Brain microvascular endothelial cell (primary cell): Measurements from ENCODE around the gene PARD3.

Experiments
- DNase-seq: peaks from one replicate; pipeline ENCODE4 v3.0.0-alpha.2; 2020
- H3K27ac ChIP-seq: fragments of 250-450 bp; sonication (Bioruptor Pico); 2 replicates; pipeline ENCODE4 v1.5.1; 2020; ENCODE audit warnings: mild to moderate bottlenecking, moderate library complexity
- H3K27me3 ChIP-seq: fragments of 250-450 bp; sonication (Bioruptor Pico); replicated peaks from 2 replicates; pipeline ENCODE4 v1.5.1; 2020; ENCODE audit warnings: mild to moderate bottlenecking
- H3K36me3 ChIP-seq: fragments of 250-450 bp; sonication (Bioruptor Pico); replicated peaks from 2 replicates; pipeline ENCODE4 v1.5.1; 2020; ENCODE audit warnings: mild to moderate bottlenecking
- H3K4me3 ChIP-seq: 2 replicates; pipeline ENCODE4 v1.5.1; 2011; ENCODE audit warnings: low read depth, mild to moderate bottlenecking, control low read depth, low read length, moderate library complexity
- CTCF ChIP-seq: IDR thresholded peaks from 2 replicates; pipeline ENCODE4 v1.5.1; 2011; ENCODE audit warnings: low read depth, mild to moderate bottlenecking, moderate library complexity, low read length, control low read depth, inconsistent platforms; ENCODE audit errors: missing control alignments
- in situ Hi-C: cut with HindIII; loops from 2 replicates; pipeline ENCODE4 v1.10.0; 2017; ENCODE audit warnings: low sequenced_read_pairs, low pct_ligation_motif_present

PARD3 gene

GRCh38 chr10:34181553-34182300, 633.4 kb downstream of the PARD3 start:
- Histone ChIP-seq H3K4me3 (no peak overlapping the region), H3K27me3 (no peaks in the 10 kb centered on the region), H3K27ac (no peak overlapping the region), H3K36me3 (no peaks in the 10 kb centered on the region)
- no peak for TF ChIP-seq CTCF
- in situ Hi-C loops: no loop called here
- DNase-seq: no peak

- Histone ChIP-seq H3K4me3 (no peak overlapping the region), H3K27ac (no peak overlapping the region), H3K36me3 (no peaks in the 10 kb centered on the region), H3K27me3 (no peaks in the 10 kb centered on the region)
- in situ Hi-C loops: no loop called here
- TF ChIP-seq CTCF: no peak
- DNase-seq: no peak
Observed at GRCh38 chr10:34180749-34181148, 634.3 kb downstream of the PARD3 start.

- Histone ChIP-seq H3K27me3 (no peaks in the 10 kb centered on the region), H3K27ac (no peak overlapping the region), H3K36me3 (no peaks in the 10 kb centered on the region), H3K4me3 (no peak overlapping the region)
- no peak for DNase-seq
- TF ChIP-seq CTCF: no peak
- in situ Hi-C loops: no loop called here
Observed at GRCh38 chr10:34179280-34179679, 635.8 kb downstream of the PARD3 start.

- in situ Hi-C loops: no loop called here
- no peaks in the 10 kb centered on the region for H3K27me3 ChIP-seq
- H3K27ac ChIP-seq: no peak overlapping the region
- H3K4me3 ChIP-seq: no peak overlapping the region
- no peak for TF ChIP-seq CTCF
- DNase-seq: no peak
- H3K36me3 ChIP-seq: no peaks in the 10 kb centered on the region
Observed at GRCh38 chr10:34178756-34179155, 636.3 kb downstream of the PARD3 start.

GRCh38 chr10:34178196-34178595, 636.9 kb downstream of the PARD3 start:
- Histone ChIP-seq H3K27ac (no peak overlapping the region), H3K4me3 (no peak overlapping the region), H3K27me3 (no peaks in the 10 kb centered on the region), H3K36me3 (no peaks in the 10 kb centered on the region)
- no peak for DNase-seq
- in situ Hi-C loops: no loop called here
- no peak for TF ChIP-seq CTCF

- H3K4me3 ChIP-seq: no peak overlapping the region
- no peaks in the 10 kb centered on the region for H3K27me3 ChIP-seq
- H3K27ac ChIP-seq: no peak overlapping the region
- no peak for DNase-seq
- in situ Hi-C loops: no loop called here
- no peaks in the 10 kb centered on the region for H3K36me3 ChIP-seq
- TF ChIP-seq CTCF: no peak
Observed at GRCh38 chr10:34177445-34177844, 637.7 kb downstream of the PARD3 start.
